Neural cell (in vitro differentiated cells): Measurements from ENCODE around the gene VAV2. TPM values are rescaled to one million over a fixed set of nuclear protein-coding genes. Genes with fewer than 3 reads are reported as not detected.

Experiments
- H2AFZ ChIP-seq: fragments of 200-600, 300-800 bp; sonication (generic), shearing (Covaris generic); 2 replicates; pipeline ENCODE4 v1.6.0; 2014; ENCODE audit warnings: low read depth, mild to moderate bottlenecking, antibody characterized with exemption, low read length, moderate library complexity
- H3F3A ChIP-seq: fragments of 200-600 bp; shearing (Covaris generic); 2 replicates; pipeline ENCODE4 v1.6.1; 2016; ENCODE audit warnings: mild to moderate bottlenecking, moderate library complexity, mixed read lengths, antibody characterized with exemption, low read length; ENCODE audit not compliant: insufficient read depth, poor library complexity, severe bottlenecking
- H3K27ac ChIP-seq: fragments of 200-600, 300-800 bp; sonication (generic), shearing (Covaris generic); 2 replicates; pipeline ENCODE4 v1.5.1; 2014; ENCODE audit warnings: mild to moderate bottlenecking, low read length, moderate library complexity
- H3K27me3 ChIP-seq: fragments of 300-800, 200-600 bp; sonication (generic), shearing (Covaris generic); 2 replicates; pipeline ENCODE4 v1.6.0; 2014; ENCODE audit warnings: mild to moderate bottlenecking, low read depth, low read length, moderate library complexity; ENCODE audit not compliant: insufficient read depth
- H3K36me3 ChIP-seq: fragments of 300-800, 200-600 bp; sonication (generic), shearing (Covaris generic); 2 replicates; pipeline ENCODE4 v1.5.1; 2014; ENCODE audit warnings: mild to moderate bottlenecking, antibody characterized with exemption, low read length, moderate library complexity; ENCODE audit not compliant: insufficient read depth
- H3K4me2 ChIP-seq: fragments of 300-800, 200-600 bp; sonication (generic), shearing (Covaris generic); 2 replicates; pipeline ENCODE4 v1.6.0; 2014; ENCODE audit warnings: mild to moderate bottlenecking, low read length
- H3K4me3 ChIP-seq: fragments of 300-800, 200-600 bp; sonication (generic), shearing (Covaris generic); 2 replicates; pipeline ENCODE4 v1.5.1; 2014; ENCODE audit warnings: mild to moderate bottlenecking, low read length, moderate library complexity
- H3K79me2 ChIP-seq: fragments of 200-600 bp; shearing (Covaris generic); replicated peaks from 2 replicates; pipeline ENCODE4 v1.6.0; 2014; ENCODE audit warnings: mild to moderate bottlenecking, low read length, moderate library complexity; ENCODE audit not compliant: insufficient read depth
- H3K9ac ChIP-seq: fragments of 300-800, 200-600 bp; sonication (generic), shearing (Covaris generic); 2 replicates; pipeline ENCODE4 v1.6.1; 2016; ENCODE audit warnings: mild to moderate bottlenecking, low read length, mixed read lengths
- H3K9me2 ChIP-seq: fragments of 200-600 bp; shearing (Covaris generic); 2 replicates; pipeline ENCODE4 v1.6.1; 2016; ENCODE audit warnings: mild to moderate bottlenecking, low read length, mixed read lengths; ENCODE audit not compliant: insufficient read depth
- H3K9me3 ChIP-seq: fragments of 200-600, 300-800 bp; sonication (generic), shearing (Covaris generic); 2 replicates; pipeline ENCODE4 v1.6.1; 2016; ENCODE audit warnings: mild to moderate bottlenecking, mixed run types, low read length, moderate library complexity, mixed read lengths
- H4K20me1 ChIP-seq: fragments of 200-600 bp; shearing (Covaris generic); 2 replicates; pipeline ENCODE4 v1.6.1; 2016; ENCODE audit warnings: mild to moderate bottlenecking, mixed run types; ENCODE audit not compliant: insufficient read depth
- CTCF ChIP-seq: fragments of 450-650 bp; IDR thresholded peaks from 2 replicates; pipeline ENCODE4 v1.5.1; 2014; ENCODE audit warnings: antibody characterized with exemption, mild to moderate bottlenecking, moderate library complexity; ENCODE audit not compliant: poor library complexity, severe bottlenecking
- EP300 ChIP-seq: fragments of 450-650 bp; conservative IDR thresholded peaks from 2 replicates; pipeline ENCODE4 v1.6.1; 2014; ENCODE audit warnings: antibody characterized with exemption, mild to moderate bottlenecking, moderate library complexity; ENCODE audit not compliant: poor library complexity, severe bottlenecking
- EZH2 ChIP-seq: fragments of 200-600, 300-800 bp; shearing (Covaris generic), sonication (generic); IDR thresholded peaks from 2 replicates; pipeline ENCODE4 v1.6.1; 2014; ENCODE audit warnings: antibody characterized with exemption, low read length, borderline replicate concordance, mild to moderate bottlenecking; ENCODE audit not compliant: insufficient read depth, poor library complexity, severe bottlenecking
- MXI1 ChIP-seq: fragments of 450-650 bp; conservative IDR thresholded peaks from 2 replicates; pipeline ENCODE4 v1.6.1; 2014; ENCODE audit warnings: antibody characterized with exemption, mild to moderate bottlenecking; ENCODE audit not compliant: poor library complexity, severe bottlenecking
- POLR2AphosphoS5 ChIP-seq: IDR thresholded peaks from 2 replicates; pipeline ENCODE4 v1.6.1; 2012
- RAD21 ChIP-seq: fragments of 450-650 bp; conservative IDR thresholded peaks from 2 replicates; pipeline ENCODE4 v1.6.1; 2014; ENCODE audit warnings: antibody characterized with exemption, mild to moderate bottlenecking, moderate library complexity
- REST ChIP-seq: IDR thresholded peaks from 2 replicates; pipeline ENCODE4 v1.6.1; 2012; ENCODE audit warnings: borderline replicate concordance
- SMC3 ChIP-seq: fragments of 450-650 bp; conservative IDR thresholded peaks from 2 replicates; pipeline ENCODE4 v1.6.1; 2014; ENCODE audit warnings: antibody characterized with exemption, mild to moderate bottlenecking, moderate library complexity; ENCODE audit not compliant: poor library complexity
- TAF1 ChIP-seq: IDR thresholded peaks from 2 replicates; pipeline ENCODE4 v1.6.1; 2012; ENCODE audit warnings: low read depth
- polyA plus RNA-seq: library from polyadenylated mRNA; depleted of rRNA; stranded (reverse); fragments of >200 nt; gene quantifications from 2 replicates; pipeline ENCODE4 v1.2.3, GENCODE V29; 2014

Gene VAV2
- polyA plus RNA-seq, 1 donor from 2014 or later: 35.2 TPM

GRCh38 chr9:133880851-133881661 lies 111.1 kb downstream of the VAV2 start:
- Histone ChIP-seq H2AFZ (no peak overlapping the region), H3K27me3 (no peaks in the 10 kb centered on the region), H3K9ac (no peak overlapping the region), H3K9me3 (no peaks in the 10 kb centered on the region), H3K79me2 (no peaks in the 10 kb centered on the region), H3K4me2 (no peak overlapping the region), H3K36me3 (no peaks in the 10 kb centered on the region), H3K9me2 (no peaks in the 10 kb centered on the region), H4K20me1 (no peaks in the 10 kb centered on the region), H3F3A (no peaks in the 10 kb centered on the region), H3K4me3 (no peak overlapping the region), H3K27ac (no peak overlapping the region)
- no peak for TF ChIP-seq RAD21
- no peak for TF ChIP-seq SMC3
- TF ChIP-seq MXI1: no peak
- no peak for TF ChIP-seq EZH2
- no peak for TF ChIP-seq EP300
- TF ChIP-seq POLR2AphosphoS5: no peak

- no peaks in the 10 kb centered on the region for H3K79me2 ChIP-seq
These were observed 112.0 kb downstream of the VAV2 start for GRCh38 chr9:133880136-133880535.

More at GRCh38 chr9:133880136-133880535, 112.0 kb downstream of the VAV2 start:
- Histone ChIP-seq H3K4me2 (no peak overlapping the region), H3K9me2 (no peaks in the 10 kb centered on the region), H3K27me3 (no peaks in the 10 kb centered on the region), H3K9me3 (no peaks in the 10 kb centered on the region), H2AFZ (no peak overlapping the region), H3K4me3 (no peak overlapping the region), H3F3A (no peaks in the 10 kb centered on the region), H3K27ac (no peak overlapping the region), H4K20me1 (no peaks in the 10 kb centered on the region), H3K36me3 (no peaks in the 10 kb centered on the region), H3K9ac (no peak overlapping the region)
- TF ChIP-seq MXI1 (no peak), REST (no peak), POLR2AphosphoS5 (no peak), SMC3 (no peak), EZH2 (no peak), CTCF (no peak), TAF1 (no peak), RAD21 (no peak), EP300 (no peak)
